ENCODE results near the gene NPFFR2.

- TF ChIP-seq, protein P1, sequence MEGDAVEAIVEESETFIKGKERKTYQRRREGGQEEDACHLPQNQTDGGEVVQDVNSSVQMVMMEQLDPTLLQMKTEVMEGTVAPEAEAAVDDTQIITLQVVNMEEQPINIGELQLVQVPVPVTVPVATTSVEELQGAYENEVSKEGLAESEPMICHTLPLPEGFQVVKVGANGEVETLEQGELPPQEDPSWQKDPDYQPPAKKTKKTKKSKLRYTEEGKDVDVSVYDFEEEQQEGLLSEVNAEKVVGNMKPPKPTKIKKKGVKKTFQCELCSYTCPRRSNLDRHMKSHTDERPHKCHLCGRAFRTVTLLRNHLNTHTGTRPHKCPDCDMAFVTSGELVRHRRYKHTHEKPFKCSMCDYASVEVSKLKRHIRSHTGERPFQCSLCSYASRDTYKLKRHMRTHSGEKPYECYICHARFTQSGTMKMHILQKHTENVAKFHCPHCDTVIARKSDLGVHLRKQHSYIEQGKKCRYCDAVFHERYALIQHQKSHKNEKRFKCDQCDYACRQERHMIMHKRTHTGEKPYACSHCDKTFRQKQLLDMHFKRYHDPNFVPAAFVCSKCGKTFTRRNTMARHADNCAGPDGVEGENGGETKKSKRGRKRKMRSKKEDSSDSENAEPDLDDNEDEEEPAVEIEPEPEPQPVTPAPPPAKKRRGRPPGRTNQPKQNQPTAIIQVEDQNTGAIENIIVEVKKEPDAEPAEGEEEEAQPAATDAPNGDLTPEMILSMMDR (IDR thresholded peaks at IDR 0.05): no peak
- no peak for TF ChIP-seq POLR2A (IDR thresholded peaks at IDR 0.05)
- TF ChIP-seq EP300 (IDR thresholded peaks at IDR 0.05): no peak
Measured at GRCh38 chr4:72194046-72194445, 162.2 kb downstream of the NPFFR2 start.
